AML-193 (cell line): ENCODE results near the gene C1orf35.
"Not testable (repeated sequence)": the region's sequence is repeated elsewhere in the genome, so short reads cannot be mapped to it uniquely, and the experiment has no call there.

Source experiments
- DNase-seq, 2 experiments: peaks; one replicate each; lab custom pipeline; 2025; lab: John Stamatoyannopoulos, UW

The C1orf35 gene

GRCh38 chr1:228142155-228142691 lies 39.1 kb upstream of the C1orf35 start:
- DNase-seq, result no peak

- peak in 1 of 2 experiments; percentile 2 for DNase-seq
These were observed 38.3 kb upstream of the C1orf35 start for GRCh38 chr1:228141226-228142044.

GRCh38 chr1:228140724-228141225 lies 37.6 kb upstream of the C1orf35 start:
- DNase-seq, result no peak

GRCh38 chr1:228139931-228140723 lies 37.0 kb upstream of the C1orf35 start, which contains the start of gene GUK1:
GUK1 (plus strand) TSS chr1:228140279; CDS start chr1:228140303, 24 bp downstream.
- DNase-seq, result peak; percentile 98 to 99

GRCh38 chr1:228139406-228139930 lies 36.3 kb upstream of the C1orf35 start:
- no peak for DNase-seq

GRCh38 chr1:228136901-228137300 lies 33.8 kb upstream of the C1orf35 start:
- DNase-seq, result no peak

- no peak for DNase-seq
These were observed 31.5 kb upstream of the C1orf35 start for GRCh38 chr1:228134591-228134990.

GRCh38 chr1:228131766-228132165 lies 28.6 kb upstream of the C1orf35 start:
- no peak for DNase-seq

- DNase-seq, result no peak
These were observed 22.1 kb upstream of the C1orf35 start for GRCh38 chr1:228125185-228125584.

- no peak for DNase-seq
These were observed 20.4 kb upstream of the C1orf35 start for GRCh38 chr1:228123505-228123904.

- DNase-seq, result no peak
These were observed 19.9 kb upstream of the C1orf35 start for GRCh38 chr1:228122921-228123441.

GRCh38 chr1:228120857-228121489 lies 17.8 kb upstream of the C1orf35 start:
- no peak for DNase-seq

GRCh38 chr1:228120351-228120750 lies 17.2 kb upstream of the C1orf35 start:
- DNase-seq, result no peak

GRCh38 chr1:228118040-228118439 lies 14.9 kb upstream of the C1orf35 start:
- DNase-seq, result no peak

- DNase-seq, result no peak
These were observed 14.2 kb upstream of the C1orf35 start for GRCh38 chr1:228117335-228117734.

GRCh38 chr1:228114827-228115226 lies 11.7 kb upstream of the C1orf35 start:
- DNase-seq, result no peak

- DNase-seq, result no peak
These were observed 9.5 kb upstream of the C1orf35 start for GRCh38 chr1:228112617-228113016.

GRCh38 chr1:228112167-228112566 lies 9.0 kb upstream of the C1orf35 start:
- DNase-seq, result no peak

GRCh38 chr1:228111315-228111714 lies 8.2 kb upstream of the C1orf35 start:
- DNase-seq, result not testable (repeated sequence)

GRCh38 chr1:228110556-228110955 lies 7.4 kb upstream of the C1orf35 start:
- no peak for DNase-seq

- no peak for DNase-seq
These were observed 6.9 kb upstream of the C1orf35 start for GRCh38 chr1:228109962-228110488.
